ENCODE data around the gene RAB22A.

The RAB22A gene

GRCh38 chr20:58307270-58307669, 2.2 kb upstream of the RAB22A start:
- DNase-seq (ENCODE audit: low read depth, low spot score): no peak
- Histone ChIP-seq H3K4me3 (no peak overlapping the region), H3K9ac (ENCODE audit: insufficient read length) (no peak overlapping the region), H3K27ac (no peak overlapping the region), H3K36me3 (ENCODE audit: insufficient read depth, low read length) (peaks cover 6% of the 10 kb centered on the region; the same call in 1 of the 2 replicates), H3K9me3 (ENCODE audit: low read depth, low read length) (no peaks in the 10 kb centered on the region)
- TF ChIP-seq EZH2 (IDR thresholded peaks at IDR 0.05) (no peak), POLR2AphosphoS5 (IDR thresholded peaks at IDR 0.05; ENCODE audit: borderline replicate concordance, low read depth, low read length) (no peak), FOXP2 (optimal IDR thresholded peaks at IDR 0.05; ENCODE audit: control extremely low read depth, extremely low read length, insufficient read depth) (no peak)

GRCh38 chr20:58308290-58308679, 1.2 kb upstream of the RAB22A start:
- Histone ChIP-seq H3K4me3 (peak overlapping the region; percentile 84), H3K9ac (ENCODE audit: insufficient read length) (peak overlapping the region; percentile 71), H3K27ac (no peak overlapping the region), H3K9me3 (ENCODE audit: low read depth, low read length) (no peaks in the 10 kb centered on the region), H3K36me3 (ENCODE audit: insufficient read depth, low read length) (peaks cover 12% of the 10 kb centered on the region)
- TF ChIP-seq FOXP2 (optimal IDR thresholded peaks at IDR 0.05; ENCODE audit: control extremely low read depth, extremely low read length, insufficient read depth) (no peak), POLR2AphosphoS5 (IDR thresholded peaks at IDR 0.05; ENCODE audit: borderline replicate concordance, low read depth, low read length) (no peak), EZH2 (IDR thresholded peaks at IDR 0.05) (no peak)
- DNase-seq (ENCODE audit: low read depth, low spot score): no peak

GRCh38 chr20:58308680-58309527, 611 bp upstream of the RAB22A start:
- DNase-seq (ENCODE audit: low read depth, low spot score): no peak
- TF ChIP-seq POLR2AphosphoS5 (IDR thresholded peaks at IDR 0.05; ENCODE audit: borderline replicate concordance, low read depth, low read length) (peak; percentile 45; the same call in 1 of the 2 replicates), EZH2 (IDR thresholded peaks at IDR 0.05) (no peak)
- peaks cover 15% of the 10 kb centered on the region for H3K36me3 ChIP-seq (ENCODE audit: insufficient read depth, low read length)
- peak overlapping the region; percentile 71 for H3K9ac ChIP-seq (ENCODE audit: insufficient read length)
- peak overlapping the region; percentile 29; the same call in 1 of the 2 replicates for H3K27ac ChIP-seq
- H3K4me3 ChIP-seq: peak overlapping the region; percentile 84
- H3K9me3 ChIP-seq (ENCODE audit: low read depth, low read length): no peaks in the 10 kb centered on the region

- no peak for DNase-seq (ENCODE audit: low read depth, low spot score)
- TF ChIP-seq EZH2 (IDR thresholded peaks at IDR 0.05): no peak
- TF ChIP-seq POLR2AphosphoS5 (IDR thresholded peaks at IDR 0.05; ENCODE audit: borderline replicate concordance, low read depth, low read length): no peak
- TF ChIP-seq FOXP2 (optimal IDR thresholded peaks at IDR 0.05; ENCODE audit: control extremely low read depth, extremely low read length, insufficient read depth): no peak
- peak overlapping the region; percentile 94 for H3K4me3 ChIP-seq
- no peak overlapping the region for H3K27ac ChIP-seq
- peaks cover 18% of the 10 kb centered on the region; the same call in 1 of the 2 replicates for H3K36me3 ChIP-seq (ENCODE audit: insufficient read depth, low read length)
- peak overlapping the region; percentile 93 for H3K9ac ChIP-seq (ENCODE audit: insufficient read length)
- no peaks in the 10 kb centered on the region for H3K9me3 ChIP-seq (ENCODE audit: low read depth, low read length)
Measured at GRCh38 chr20:58310291-58310782, 822 bp downstream of the RAB22A start.

- TF ChIP-seq FOXP2 (optimal IDR thresholded peaks at IDR 0.05; ENCODE audit: control extremely low read depth, extremely low read length, insufficient read depth) (no peak), EZH2 (IDR thresholded peaks at IDR 0.05) (no peak), POLR2AphosphoS5 (IDR thresholded peaks at IDR 0.05; ENCODE audit: borderline replicate concordance, low read depth, low read length) (no peak)
- Histone ChIP-seq H3K27ac (no peak overlapping the region), H3K9ac (ENCODE audit: insufficient read length) (no peak overlapping the region), H3K36me3 (ENCODE audit: insufficient read depth, low read length) (peaks cover 18% of the 10 kb centered on the region; the same call in 1 of the 2 replicates), H3K4me3 (no peak overlapping the region), H3K9me3 (ENCODE audit: low read depth, low read length) (no peaks in the 10 kb centered on the region)
- no peak for DNase-seq (ENCODE audit: low read depth, low spot score)
Measured at GRCh38 chr20:58312836-58313235, 3.3 kb downstream of the RAB22A start.

GRCh38 chr20:58313396-58313795, 3.9 kb downstream of the RAB22A start:
- DNase-seq (ENCODE audit: low read depth, low spot score): no peak
- no peak overlapping the region for H3K27ac ChIP-seq
- no peaks in the 10 kb centered on the region for H3K9me3 ChIP-seq (ENCODE audit: low read depth, low read length)
- no peak overlapping the region for H3K9ac ChIP-seq (ENCODE audit: insufficient read length)
- no peak overlapping the region for H3K4me3 ChIP-seq
- no peak for TF ChIP-seq EZH2 (IDR thresholded peaks at IDR 0.05)
- TF ChIP-seq FOXP2 (optimal IDR thresholded peaks at IDR 0.05; ENCODE audit: control extremely low read depth, extremely low read length, insufficient read depth): no peak
- H3K36me3 ChIP-seq (ENCODE audit: insufficient read depth, low read length): peaks cover 21% of the 10 kb centered on the region; the same call in 1 of the 2 replicates

- no peak for TF ChIP-seq POLR2AphosphoS5 (IDR thresholded peaks at IDR 0.05; ENCODE audit: borderline replicate concordance, low read depth, low read length)
- no peak for TF ChIP-seq FOXP2 (optimal IDR thresholded peaks at IDR 0.05; ENCODE audit: control extremely low read depth, extremely low read length, insufficient read depth)
- TF ChIP-seq EZH2 (IDR thresholded peaks at IDR 0.05): no peak
- no peak for DNase-seq (ENCODE audit: low read depth, low spot score)
Measured at GRCh38 chr20:58321205-58321604, 11.7 kb downstream of the RAB22A start.

GRCh38 chr20:58322083-58322482, 12.6 kb downstream of the RAB22A start:
- peaks cover 10% of the 10 kb centered on the region for H3K36me3 ChIP-seq (ENCODE audit: insufficient read depth, low read length)
- no peak overlapping the region for H3K4me3 ChIP-seq
- DNase-seq (ENCODE audit: low read depth, low spot score): no peak
- TF ChIP-seq POLR2AphosphoS5 (IDR thresholded peaks at IDR 0.05; ENCODE audit: borderline replicate concordance, low read depth, low read length) (no peak), FOXP2 (optimal IDR thresholded peaks at IDR 0.05; ENCODE audit: control extremely low read depth, extremely low read length, insufficient read depth) (no peak), EZH2 (IDR thresholded peaks at IDR 0.05) (no peak)
- no peaks in the 10 kb centered on the region for H3K9me3 ChIP-seq (ENCODE audit: low read depth, low read length)
- no peak overlapping the region for H3K9ac ChIP-seq (ENCODE audit: insufficient read length)
- no peak overlapping the region for H3K27ac ChIP-seq

More at GRCh38 chr20:58321205-58321604, 11.7 kb downstream of the RAB22A start:
- H3K27ac ChIP-seq: no peak overlapping the region
- H3K9ac ChIP-seq (ENCODE audit: insufficient read length): no peak overlapping the region
- H3K4me3 ChIP-seq: no peak overlapping the region
- H3K9me3 ChIP-seq (ENCODE audit: low read depth, low read length): no peaks in the 10 kb centered on the region
- peaks cover 10% of the 10 kb centered on the region for H3K36me3 ChIP-seq (ENCODE audit: insufficient read depth, low read length)
